Activated CD4-positive, alpha-beta T cell treated with anti-CD3 and anti-CD28 coated beads for 36 hours (primary cell): ENCODE measurements around the gene LDHB. TPM values are rescaled to one million over a fixed set of nuclear protein-coding genes. Genes with fewer than 3 reads are reported as not detected.

ENCODE experiments used
- ATAC-seq: fragments of 200-7000 bp; cut with Tn5 transposase; one replicate; pipeline ENCODE4 v1.10.0; 2021; ENCODE audit warnings: mild to moderate bottlenecking, moderate library complexity
- CTCF ChIA-PET: fragments of 350-600 bp; sonication (Branson Sonifier 250); formaldehyde crosslinking; loops from one replicate; lab custom pipeline; 2021; ENCODE audit warnings: antibody characterized with exemption; lab: Charles Lee
- POLR2A ChIA-PET: fragments of 350-600 bp; sonication (Branson Sonifier 250); formaldehyde crosslinking; loops from one replicate; lab custom pipeline; 2021; ENCODE audit warnings: antibody characterized with exemption, inconsistent platforms; lab: Charles Lee
- DNase-seq: peaks from one replicate; pipeline ENCODE4 v3.0.0-alpha.2; 2020
- H3K27ac Mint-ChIP-seq: one replicate; pipeline ENCODE4 v1.8.0; 2021; ENCODE audit warnings: mixed read lengths
- H3K27me3 Mint-ChIP-seq: one replicate; pipeline ENCODE4 v1.8.0; 2021; ENCODE audit warnings: mixed read lengths
- H3K36me3 Mint-ChIP-seq: one replicate; pipeline ENCODE4 v1.8.0; 2021; ENCODE audit warnings: low read depth, mixed read lengths
- H3K4me1 Mint-ChIP-seq: one replicate; pipeline ENCODE4 v1.8.0; 2021; ENCODE audit warnings: mixed read lengths
- H3K4me3 Mint-ChIP-seq: one replicate; pipeline ENCODE4 v1.8.0; 2021; ENCODE audit warnings: mild to moderate bottlenecking, moderate library complexity, mixed read lengths
- H3K9me3 Mint-ChIP-seq: one replicate; pipeline ENCODE4 v1.8.0; 2021; ENCODE audit warnings: low read depth, mixed read lengths
- intact Hi-C, 2 experiments: fragments of 100-400 bp; cut with DNase I in 1 of 2; cut with micrococcal nuclease in 1 of 2; formaldehyde crosslinking; loops; one replicate each; pipeline versions ENCODE4 v1.14.2 to v1.15.1; 2022 to 2024; cut with DNase I, micrococcal nuclease
- total RNA-seq, 2 experiments: library from RNA; stranded (reverse); gene quantifications; one replicate each; pipeline ENCODE4 v1.2.3, GENCODE V29; 2021

The LDHB gene
- 1,000 to 10,000 TPM in 1 of 2 experiments, 100 to 1,000 TPM in 1; 918 to 1,852 TPM for total RNA-seq

GRCh38 chr12:21657326-21658077 lies at the start of gene LDHB:
LDHB (minus strand) TSS chr12:21657842; CDS start chr12:21654671, 3,171 bp downstream.
- POLR2A ChIA-PET: interaction anchor here (0.6 to 2.0 kb wide), 9 partner anchors 9 to 156 kb away, joined by 3 to 8 read pairs (median 6); partner anchors contain the start of genes GOLT1B and RECQL
- Mint-ChIP-seq H3K27ac (peak within 1 kb of the TSS; percentile 99), H3K4me3 (peak within 1 kb of the TSS; percentile 81), H3K27me3 (no peaks in the 10 kb centered on the region), H3K36me3 (peaks cover 46% of the 10 kb centered on the region), H3K9me3 (no peaks in the 10 kb centered on the region), H3K4me1 (peaks cover 45% of the 10 kb centered on the region)
- DNase-seq (peak; percentile 97), ATAC-seq (peak; percentile 97)
- CTCF ChIA-PET: interaction anchor here (0.5 to 3.2 kb wide), 7 partner anchors 10 to 277 kb away, joined by 3 to 19 read pairs (median 4); no protein-coding TSS in a partner anchor
- intact Hi-C loops: loop anchor here (1.0 to 5.0 kb wide), 9 partner anchors 19 to 975 kb away; partner anchors contain the start of genes GOLT1B (in 2 of the 2), PYROXD1 (in 2 of the 2), RECQL (in 2 of the 2) and C2CD5 (in 1 of the 2)

GRCh38 chr12:21704847-21705246 lies 47.2 kb upstream of the LDHB start:
- DNase-seq (no peak), ATAC-seq (no peak)
- intact Hi-C loops: loop anchor here in 1 of 2 experiments (5.0 kb wide), 1 partner anchor 377 kb away; no protein-coding TSS in a partner anchor
- Mint-ChIP-seq H3K27me3 (no peaks in the 10 kb centered on the region), H3K4me3 (no peak overlapping the region), H3K9me3 (no peaks in the 10 kb centered on the region), H3K4me1 (peaks cover 2% of the 10 kb centered on the region), H3K27ac (no peak overlapping the region), H3K36me3 (no peaks in the 10 kb centered on the region)
- ChIA-PET POLR2A (no interaction called here), CTCF (interaction anchor here (1.0 kb wide), 1 partner anchor 13 kb away, joined by 3 read pairs; no protein-coding TSS in a partner anchor)

- Mint-ChIP-seq H3K27ac (no peak overlapping the region), H3K36me3 (no peaks in the 10 kb centered on the region), H3K27me3 (no peaks in the 10 kb centered on the region), H3K4me3 (no peak overlapping the region), H3K9me3 (no peaks in the 10 kb centered on the region), H3K4me1 (peaks cover 12% of the 10 kb centered on the region)
- ATAC-seq (no peak), DNase-seq (no peak)
- ChIA-PET POLR2A (interaction anchor here (0.6 kb wide), 1 partner anchor 263 kb away, joined by 5 read pairs; the partner anchor contains the start of gene PYROXD1), CTCF (interaction anchor here (0.5 to 3.4 kb wide), 10 partner anchors 11 to 761 kb away, joined by 3 to 18 read pairs (median 4); no protein-coding TSS in a partner anchor)
- intact Hi-C loops: loop anchor here (5.0 to 10.0 kb wide), 3 partner anchors 287 to 635 kb away; partner anchors contain the start of gene ST8SIA1 (in 1 of the 2)
Observed at GRCh38 chr12:21699851-21700250, 42.2 kb upstream of the LDHB start.

DNA sequence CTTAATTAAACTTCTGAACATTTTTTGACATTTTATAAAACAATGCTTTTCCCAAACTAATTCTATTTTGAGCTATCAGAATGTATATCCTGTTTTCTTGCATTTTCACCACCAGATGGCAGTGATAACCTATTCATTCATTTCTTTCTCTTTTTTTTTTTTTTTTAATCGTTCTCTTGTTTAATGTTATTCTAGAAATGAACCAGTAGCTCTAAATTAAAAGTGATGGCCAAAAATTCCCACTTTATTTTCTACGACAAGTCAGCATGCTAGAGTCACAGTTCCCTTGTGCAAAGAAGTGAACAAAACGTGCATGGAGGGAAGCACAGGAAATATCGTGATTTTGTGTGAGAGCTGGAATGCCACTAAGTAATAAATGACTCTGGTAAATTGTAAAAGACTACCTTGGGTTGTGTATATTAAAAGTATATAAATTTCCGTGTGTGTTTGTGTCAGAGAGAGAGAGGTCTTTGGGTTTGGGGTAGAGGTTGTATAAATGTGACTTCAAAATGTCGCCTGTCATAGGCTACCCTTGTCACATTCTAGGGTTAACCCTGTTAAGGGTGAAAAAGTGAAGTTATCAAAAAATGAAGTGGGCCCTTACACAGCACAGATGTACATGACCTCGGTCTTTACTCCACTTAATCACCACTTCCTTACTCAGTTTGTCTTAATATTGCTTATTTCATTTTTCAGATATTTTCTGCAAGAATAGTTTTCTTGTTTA lies 40.4 kb upstream of the LDHB start:
- ATAC-seq: no peak
- CTCF ChIA-PET: interaction anchor here (0.6 to 3.4 kb wide), 45 partner anchors 9 to 1957 kb away, joined by 3 to 18 read pairs (median 3); no protein-coding TSS in a partner anchor

DNA sequence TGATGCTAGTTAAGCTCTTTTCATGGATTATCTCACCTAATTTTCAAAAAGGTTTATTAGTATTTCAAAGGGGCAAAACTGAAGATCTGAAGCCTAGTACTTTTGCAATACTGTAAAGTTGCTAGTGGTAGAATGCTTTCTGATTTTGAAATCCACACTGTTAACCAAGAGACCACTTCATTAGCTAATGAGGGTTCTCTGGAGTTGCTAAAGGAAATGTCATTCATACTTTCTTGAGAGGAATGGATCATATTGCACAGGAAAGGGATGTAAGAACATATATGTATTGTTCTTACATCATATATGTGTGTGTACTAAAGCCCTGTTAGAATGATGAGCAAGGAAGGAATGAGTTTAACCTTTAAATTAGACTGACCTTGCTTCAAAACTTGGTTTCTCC lies 39.0 kb upstream of the LDHB start:
- no peaks in the 10 kb centered on the region for H3K36me3 Mint-ChIP-seq
- no peak overlapping the region for H3K4me3 Mint-ChIP-seq
- peaks cover 15% of the 10 kb centered on the region for H3K4me1 Mint-ChIP-seq
- ChIA-PET CTCF (interaction anchor here (0.7 to 2.3 kb wide), 10 partner anchors 9 to 322 kb away, joined by 3 to 16 read pairs (median 5); no protein-coding TSS in a partner anchor), POLR2A (no interaction called here)
- no peak overlapping the region for H3K27ac Mint-ChIP-seq
- intact Hi-C loops: loop anchor here (1.0 to 10.0 kb wide), 5 partner anchors 291 to 747 kb away; partner anchors contain the start of gene ST8SIA1 (in 1 of the 2)
- no peak for ATAC-seq
- no peaks in the 10 kb centered on the region for H3K27me3 Mint-ChIP-seq
- no peak for DNase-seq
- no peaks in the 10 kb centered on the region for H3K9me3 Mint-ChIP-seq

More for the DNA sequence above, 40.4 kb upstream of the LDHB start:
- Mint-ChIP-seq H3K4me1 (peaks cover 12% of the 10 kb centered on the region), H3K4me3 (no peak overlapping the region), H3K36me3 (no peaks in the 10 kb centered on the region), H3K27me3 (no peaks in the 10 kb centered on the region), H3K27ac (no peak overlapping the region), H3K9me3 (no peaks in the 10 kb centered on the region)
- DNase-seq: no peak
- intact Hi-C loops: loop anchor here (1.0 to 10.0 kb wide), 6 partner anchors 289 to 745 kb away; partner anchors contain the start of gene ST8SIA1 (in 1 of the 2)
- POLR2A ChIA-PET: interaction anchor here (0.7 kb wide), 1 partner anchor 1743 kb away, joined by 4 read pairs; no protein-coding TSS in a partner anchor

- ChIA-PET POLR2A (no interaction called here), CTCF (interaction anchor here (0.8 to 2.3 kb wide), 5 partner anchors 8 to 323 kb away, joined by 3 to 11 read pairs (median 5); no protein-coding TSS in a partner anchor)
- Mint-ChIP-seq H3K27ac (no peak overlapping the region), H3K9me3 (no peaks in the 10 kb centered on the region), H3K36me3 (no peaks in the 10 kb centered on the region), H3K4me1 (peaks cover 21% of the 10 kb centered on the region), H3K4me3 (no peak overlapping the region), H3K27me3 (no peaks in the 10 kb centered on the region)
- no peak for ATAC-seq
- intact Hi-C loops: loop anchor here (2.0 to 10.0 kb wide), 3 partner anchors 291 to 639 kb away; partner anchors contain the start of gene ST8SIA1 (in 1 of the 2)
- no peak for DNase-seq
Observed at GRCh38 chr12:21695986-21696385, 38.3 kb upstream of the LDHB start.

GRCh38 chr12:21694660-21695059 lies 37.0 kb upstream of the LDHB start:
- intact Hi-C loops: loop anchor here in 1 of 2 experiments (5.0 to 10.0 kb wide), 2 partner anchors 293 to 640 kb away; partner anchors contain the start of gene ST8SIA1
- Mint-ChIP-seq H3K4me3 (no peak overlapping the region), H3K9me3 (peaks cover 3% of the 10 kb centered on the region), H3K27me3 (no peaks in the 10 kb centered on the region), H3K4me1 (peaks cover 31% of the 10 kb centered on the region), H3K27ac (no peak overlapping the region), H3K36me3 (peaks cover 3% of the 10 kb centered on the region)
- ChIA-PET POLR2A (no interaction called here), CTCF (interaction anchor here (0.8 kb wide), 1 partner anchor 295 kb away, joined by 3 read pairs; no protein-coding TSS in a partner anchor)
- DNase-seq: no peak
- no peak for ATAC-seq

DNA sequence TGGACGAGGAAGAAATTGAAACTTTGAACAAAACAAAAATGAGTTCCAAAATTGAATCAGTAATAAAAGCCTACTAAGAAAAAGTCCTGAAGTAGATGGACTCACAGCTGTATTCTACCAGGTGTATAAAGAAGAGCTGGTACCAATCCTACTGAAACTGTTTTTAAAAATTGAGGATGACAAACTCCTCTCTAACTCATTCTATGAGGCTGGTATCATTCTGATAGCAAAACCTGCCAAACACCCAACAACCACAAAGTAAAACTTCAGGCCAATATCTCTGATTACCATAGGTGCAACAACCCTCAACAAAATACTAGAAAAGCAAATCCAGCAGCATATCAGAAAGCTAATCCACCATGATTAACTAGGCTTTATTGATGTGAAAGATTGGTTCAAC lies 33.9 kb upstream of the LDHB start:
- Mint-ChIP-seq H3K9me3 (peaks cover 15% of the 10 kb centered on the region), H3K27ac (no peak overlapping the region), H3K4me1 (peaks cover 24% of the 10 kb centered on the region), H3K36me3 (peaks cover 8% of the 10 kb centered on the region), H3K27me3 (no peaks in the 10 kb centered on the region), H3K4me3 (no peak overlapping the region)
- POLR2A ChIA-PET: no interaction called here
- CTCF ChIA-PET: interaction anchor here (0.9 to 1.8 kb wide), 3 partner anchors 9 to 14 kb away, joined by 3 to 9 read pairs (median 3); no protein-coding TSS in a partner anchor
- ATAC-seq (no peak), DNase-seq (no peak)
- intact Hi-C loops: loop anchor here in 1 of 2 experiments (10.0 kb wide), 1 partner anchor 643 kb away; the partner anchor contains the start of gene ST8SIA1

GRCh38 chr12:21690704-21691368 lies 33.2 kb upstream of the LDHB start:
- ATAC-seq (no peak), DNase-seq (no peak)
- CTCF ChIA-PET: interaction anchor here (0.7 to 1.8 kb wide), 3 partner anchors 9 to 13 kb away, joined by 3 to 9 read pairs (median 3); no protein-coding TSS in a partner anchor
- peaks cover 15% of the 10 kb centered on the region for H3K9me3 Mint-ChIP-seq
- H3K36me3 Mint-ChIP-seq: peaks cover 8% of the 10 kb centered on the region
- H3K27me3 Mint-ChIP-seq: no peaks in the 10 kb centered on the region
- POLR2A ChIA-PET: interaction anchor here (0.6 kb wide), 1 partner anchor 227 kb away, joined by 4 read pairs; no protein-coding TSS in a partner anchor
- H3K4me3 Mint-ChIP-seq: no peak overlapping the region
- H3K27ac Mint-ChIP-seq: peak overlapping the region; percentile 38
- H3K4me1 Mint-ChIP-seq: peaks cover 24% of the 10 kb centered on the region
- intact Hi-C loops: loop anchor here in 1 of 2 experiments (10.0 kb wide), 1 partner anchor 644 kb away; the partner anchor contains the start of gene ST8SIA1
